GM12878 (cell line): ENCODE results near the gene SLC22A23. TPM values are rescaled to one million over a fixed set of nuclear protein-coding genes. Genes with fewer than 3 reads are reported as not detected.

ENCODE experiments used
- ATAC-seq: fragments of 200-7000 bp; cut with Tn5 transposase; 3 replicates; pipeline ENCODE4 v1.9.1; 2020; ENCODE audit warnings: mild to moderate bottlenecking, moderate library complexity
- BruUV-seq: library from RNA; stranded (reverse); fragments of 400-500 nt; replicated peaks from 2 replicates; lab custom pipeline; 2021; lab: Mats Ljungman, UMichigan
- CTCF ChIA-PET: fragments of 300-600 bp; sonication (Branson Sonifier 250); formaldehyde crosslinking; extraction: SDS; loops from one replicate; lab custom pipeline; 2021; ENCODE audit warnings: inconsistent platforms; lab: Yijun Ruan, JAX
- POLR2A ChIA-PET: fragments of 350-600 bp; formaldehyde crosslinking; extraction: SDS; loops from one replicate; lab custom pipeline; 2021; ENCODE audit warnings: inconsistent platforms; lab: Charles Lee
- RAD21 ChIA-PET: fragments of 300-600 bp; sonication (Branson Sonifier 250); formaldehyde crosslinking; loops from one replicate; lab custom pipeline; 2023; ENCODE audit warnings: antibody characterized with exemption; ENCODE audit not compliant: unreplicated experiment; lab: Charles Lee
- SMC1A ChIA-PET: fragments of 300-600 bp; sonication (Branson Sonifier 250); formaldehyde crosslinking; loops from one replicate; lab custom pipeline; 2023; ENCODE audit not compliant: unreplicated experiment, uncharacterized antibody; lab: Charles Lee
- DNase-seq: peaks from one replicate; pipeline ENCODE4 v3.0.0-alpha.2; 2011; ENCODE audit warnings: low read depth, low spot score
- FAIRE-seq: peaks from 3 replicates; lab custom pipeline; 2011; peaks lifted over from hg19 to GRCh38; lab: Jason Lieb, UNC
- H2AFZ ChIP-seq: 2 replicates; pipeline ENCODE4 v1.6.0; 2011; ENCODE audit warnings: low read depth, low read length, control low read depth; ENCODE audit not compliant: control insufficient read depth
- H3K27ac ChIP-seq: 2 replicates; pipeline ENCODE4 v1.5.1; 2011; ENCODE audit warnings: control low read depth; ENCODE audit not compliant: control insufficient read depth, insufficient read depth
- H3K27me3 ChIP-seq, 2 experiments: replicated peaks in 1 of 2; 2 replicates each; pipeline versions ENCODE4 v1.6.0 to v1.6.1; 2011; ENCODE audit warnings: low read length in 1 of 2; ENCODE audit not compliant: control insufficient read depth in 2 of 2, insufficient read depth in 2 of 2
- H3K36me3 ChIP-seq, 2 experiments: 2 replicates each; pipeline ENCODE4 v1.5.1; 2011; ENCODE audit warnings: low read length in 1 of 2; ENCODE audit not compliant: control insufficient read depth in 2 of 2, insufficient read depth in 2 of 2
- H3K4me1 ChIP-seq: 2 replicates; pipeline ENCODE4 v1.6.1; 2011; ENCODE audit warnings: mild to moderate bottlenecking, low read length, moderate library complexity, mixed read lengths; ENCODE audit not compliant: control insufficient read depth, insufficient read depth
- H3K4me2 ChIP-seq: 2 replicates; pipeline ENCODE4 v1.6.0; 2011; ENCODE audit warnings: control low read depth; ENCODE audit not compliant: control insufficient read depth, insufficient read depth
- H3K4me3 ChIP-seq: fragments of 200-600 bp; sonication (generic); 2 replicates; pipeline ENCODE4 v1.5.1; 2016
- H3K79me2 ChIP-seq: 2 replicates; pipeline ENCODE4 v1.6.0; 2011; ENCODE audit warnings: low read length; ENCODE audit not compliant: control insufficient read depth, insufficient read depth
- H3K9ac ChIP-seq: 2 replicates; pipeline ENCODE4 v1.8.0; 2011; ENCODE audit warnings: low read length, control low read depth, mixed read lengths; ENCODE audit not compliant: control insufficient read depth, insufficient read depth
- H3K9me3 ChIP-seq: replicated peaks from 3 replicates; pipeline ENCODE4 v1.5.1; 2011; ENCODE audit warnings: mild to moderate bottlenecking, low read length; ENCODE audit not compliant: control insufficient read depth, insufficient read depth
- H4K20me1 ChIP-seq: 2 replicates; pipeline ENCODE4 v1.6.0; 2011; ENCODE audit not compliant: control insufficient read depth, insufficient read depth
- ATF3 ChIP-seq: IDR thresholded peaks from 2 replicates; pipeline ENCODE4 v1.6.1; 2011; ENCODE audit warnings: low read depth, mild to moderate bottlenecking, low read length, moderate library complexity, borderline replicate concordance; ENCODE audit errors: extremely low read depth
- CHD2 ChIP-seq: IDR thresholded peaks from 2 replicates; pipeline ENCODE4 v1.6.1; 2011; ENCODE audit warnings: low read depth, low read length, improper control_type of control experiment, borderline replicate concordance
- EED ChIP-seq: sonication (generic); IDR thresholded peaks from 2 replicates; pipeline ENCODE4 v1.6.1; 2016; ENCODE audit warnings: antibody characterized with exemption, low read depth
- IKZF2 ChIP-seq, 2 experiments: fragments of 450-650 bp; IDR thresholded peaks; 2 replicates each; pipeline ENCODE4 v1.6.1; 2017; ENCODE audit warnings: mild to moderate bottlenecking in 2 of 2, moderate library complexity in 2 of 2
- MEF2A ChIP-seq: IDR thresholded peaks from 2 replicates; pipeline ENCODE4 v1.6.1; 2011; ENCODE audit warnings: low read depth, mild to moderate bottlenecking, low read length, moderate library complexity; ENCODE audit not compliant: insufficient read depth
- POLR2AphosphoS5 ChIP-seq: IDR thresholded peaks from 2 replicates; pipeline ENCODE4 v1.6.1; 2011; ENCODE audit warnings: mild to moderate bottlenecking, low read length, inconsistent platforms
- SIN3A ChIP-seq: IDR thresholded peaks from 2 replicates; pipeline ENCODE4 v1.6.1; 2012; ENCODE audit warnings: low read depth, low read length, improper control_type of control experiment
- STAT1 ChIP-seq: fragments of 450-650 bp; conservative IDR thresholded peaks from 2 replicates; pipeline ENCODE4 v1.6.1; 2014; ENCODE audit warnings: antibody characterized with exemption, mild to moderate bottlenecking
- USF2 ChIP-seq: IDR thresholded peaks from 2 replicates; pipeline ENCODE4 v1.6.1; 2011; ENCODE audit warnings: low read depth, low read length, improper control_type of control experiment, borderline replicate concordance
- YBX1 ChIP-seq: fragments of 450-650 bp; IDR thresholded peaks from 2 replicates; pipeline ENCODE4 v1.6.1; 2016; ENCODE audit warnings: antibody characterized with exemption
- ZNF274 ChIP-seq: IDR thresholded peaks from one replicate; pipeline ENCODE4 v1.8.0; 2011; ENCODE audit not compliant: insufficient read length, insufficient read depth
- WGBS: methylation state at CpG from one replicate; pipeline ENCODE4 v1.1.6; 2016; ENCODE audit warnings: low lambda C conversion rate; ENCODE audit not compliant: insufficient replicate concordance, insufficient coverage; ENCODE audit errors: missing lambda C conversion rate; 5-methylcytosine and 5-hydroxymethylcytosine counted together
- in situ Hi-C: fragments of 300-500 bp; cut with MboI; formaldehyde crosslinking; loops from 9 replicates; pipeline ENCODE4 v1.14.3; 2018; ENCODE audit warnings: mixed read lengths
- intact Hi-C: fragments of 100-400 bp; cut with micrococcal nuclease; formaldehyde crosslinking; loops from one replicate; pipeline ENCODE4 v1.14.2; 2022; ENCODE audit not compliant: unreplicated experiment
- polyA plus RNA-seq, 11 experiments: library from polyadenylated mRNA; depleted of rRNA in 4 of 11; unstranded in 6 of 11; stranded (reverse) in 5 of 11; fragments of >200 nt; fragmentation: Nextera tagmentation in 4 of 11; fragmentation: Illumina TruSeq in 1 of 11; extraction: Ambion mirVana in 4 of 11; extraction: Trizol in 1 of 11; gene quantifications; 1 replicate in 1 of 11; 2 replicates in 10 of 11; pipeline versions ENCODE4 v1.2.1 to v1.2.3, GENCODE V29; 2011 to 2016; ENCODE audit warnings: inconsistent platforms in 2 of 11, missing spikeins in 2 of 11, low read depth in 1 of 11
- total RNA-seq, 4 experiments: library from RNA; depleted of rRNA in 3 of 4; stranded (reverse); fragments of >200 nt in 3 of 4; fragmentation: Illumina TruSeq in 1 of 4; extraction: Trizol in 1 of 4; gene quantifications; 2 replicates each; pipeline versions ENCODE4 v1.2.1 to v1.2.3, GENCODE V29; 2013 to 2021

Gene SLC22A23
- total and polyA plus RNA-seq, 10 of the 15 experiments (the other 5 are each of a cell fraction or from before 2014, with no cell fraction given), result 0.20 to 2.4 (median 0.74) TPM

GRCh38 chr6:3398165-3398562, 58.7 kb downstream of the SLC22A23 start:
- ATAC-seq (no peak), DNase-seq (no peak), FAIRE-seq (no peak)
- no peak overlapping the region for H3K9ac ChIP-seq
- H3K4me1 ChIP-seq, result no peaks in the 10 kb centered on the region; the same call in 1 of the 2 replicates
- RAD21 ChIA-PET, result no interaction called here
- H3K4me2 ChIP-seq, result no peak overlapping the region
- WGBS, result 8% methylated on average over 3 of the region's 3 CpGs
- intact Hi-C loops (no loop called here), in situ Hi-C loops (no loop called here)
- SMC1A ChIA-PET, result no interaction called here
- no peaks in the 10 kb centered on the region for H3K9me3 ChIP-seq
- H3K36me3 ChIP-seq, result no peaks in the 10 kb centered on the region
- no peak overlapping the region for H2AFZ ChIP-seq
- H3K4me3 ChIP-seq, result no peak overlapping the region
- BruUV-seq, result no TSS peak
- CTCF ChIA-PET, result no interaction called here
- no peaks in the 10 kb centered on the region; a peak in 1 of 4 replicates for H3K27me3 ChIP-seq
- TF ChIP-seq USF2, result no peak
- no peak for TF ChIP-seq CHD2
- no peak for TF ChIP-seq POLR2AphosphoS5
- no peak for TF ChIP-seq EED
- no peak for TF ChIP-seq ATF3
- no peak for TF ChIP-seq MEF2A
- TF ChIP-seq STAT1, result no peak
- TF ChIP-seq SIN3A, result no peak
- TF ChIP-seq ZNF274, result no peak
- TF ChIP-seq IKZF2 (IDR thresholded peaks at IDR 0.05), result no peak
- no peak for TF ChIP-seq YBX1
- TF ChIP-seq, all 136 proteins: peak for 0
- POLR2A ChIA-PET, result interaction anchor here (0.6 kb wide), 1 partner anchor 49 kb away, joined by 3 read pairs; no protein-coding TSS in a partner anchor
- Histone ChIP-seq H4K20me1 (no peaks in the 10 kb centered on the region), H3K27ac (no peak overlapping the region), H3K79me2 (no peaks in the 10 kb centered on the region)
